Measurements from ENCODE around the gene DSCAML1.
A peak's percentile ranks its signal among the peaks of the same experiment; 100 is the strongest.

DSCAML1 gene

GRCh38 chr11:117523680-117524079, 273.3 kb downstream of the DSCAML1 start:
- peak overlapping the region; percentile 15 for H3K18ac ChIP-seq (ENCODE audit: low read length)
- no peaks in the 10 kb centered on the region for H3K79me1 ChIP-seq (ENCODE audit: low read depth, low read length)
- no peak overlapping the region for H4K8ac ChIP-seq (ENCODE audit: low read depth, low read length)
- H3K27ac ChIP-seq (replicated peaks; ENCODE audit: low read length), result no peak overlapping the region
- no peak overlapping the region for H2BK5ac ChIP-seq (ENCODE audit: low read length)
- H3K9me3 ChIP-seq (replicated peaks in 1 of 2; ENCODE audit: control insufficient read depth in 2 of 2, insufficient read depth in 1 of 2, low read depth in 1 of 2, low read length in 2 of 2), result no peaks in the 10 kb centered on the region
- no peak overlapping the region for H3K23ac ChIP-seq (ENCODE audit: low read depth, low read length, poor library complexity)
- no peak overlapping the region for H2BK120ac ChIP-seq (ENCODE audit: low read depth, low read length)
- H3K4me3 ChIP-seq (ENCODE audit: low read length in 2 of 2), result no peak overlapping the region
- no peak for DNase-seq (ENCODE audit: low spot score)
- H3K9ac ChIP-seq (ENCODE audit: low read depth, low read length, poor library complexity), result no peak overlapping the region
- no peak overlapping the region for H3K4ac ChIP-seq (ENCODE audit: low read length)
- no peak overlapping the region for H3K4me2 ChIP-seq (ENCODE audit: insufficient read depth, low read length, poor library complexity, severe bottlenecking)
- H3K36me3 ChIP-seq (replicated peaks in 1 of 2; ENCODE audit: control insufficient read depth in 2 of 2, insufficient read depth in 2 of 2, low read length in 2 of 2), result no peaks in the 10 kb centered on the region
- peaks cover 0 to 8% (median 4%) of the 10 kb centered on the region in 3 experiments for H3K27me3 ChIP-seq (ENCODE audit: control insufficient read depth in 3 of 3, insufficient read depth in 3 of 3, low read depth in 1 of 3, low read length in 3 of 3)
- no CpG with 5 or more reads among the region's 3 CpGs for WGBS, 2 donors (ENCODE audit: extremely low coverage in 2 of 2, insufficient read length in 2 of 2, insufficient replicate concordance in 1 of 2)
- H3K14ac ChIP-seq (ENCODE audit: low read length), result no peak overlapping the region
- no peak overlapping the region for H2AFZ ChIP-seq (ENCODE audit: low read length)
- H2BK15ac ChIP-seq (ENCODE audit: low read length), result no peak overlapping the region
- H3K4me1 ChIP-seq (ENCODE audit: control insufficient read depth in 2 of 2, insufficient read depth in 1 of 2, low read depth in 1 of 2, low read length in 2 of 2), result peaks cover 0 to 9% of the 10 kb centered on the region in 2 donors
- no peak overlapping the region for H2BK12ac ChIP-seq (ENCODE audit: low read length)
- no peak overlapping the region for H4K91ac ChIP-seq (ENCODE audit: low read depth, low read length, poor library complexity)
- no peak overlapping the region for H2AK5ac ChIP-seq (ENCODE audit: low read depth, low read length)

DNA sequence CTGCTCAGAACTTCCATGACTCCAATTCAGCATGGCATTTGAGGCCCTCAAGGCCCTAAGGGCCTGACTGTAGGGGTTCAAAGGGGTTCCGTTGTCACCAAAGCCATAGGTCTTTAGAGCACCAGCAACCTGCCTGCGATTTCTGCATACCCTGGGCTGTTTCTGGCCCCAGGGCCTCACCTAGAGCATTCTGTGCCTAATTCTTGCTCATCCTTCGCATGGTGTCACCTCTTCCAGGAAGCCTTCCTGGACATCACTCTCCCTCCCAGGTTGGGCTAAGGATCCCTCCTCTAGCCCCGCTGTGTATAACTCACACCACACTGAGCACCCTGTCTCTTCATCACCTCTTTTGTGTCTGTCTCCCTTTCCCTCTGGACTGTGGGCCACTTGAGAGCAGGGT, 275.0 kb downstream of the DSCAML1 start:
- Histone ChIP-seq H3K23ac (ENCODE audit: low read depth, low read length, poor library complexity) (peak overlapping the region; percentile 71), H2BK120ac (ENCODE audit: low read depth, low read length) (no peak overlapping the region), H4K91ac (ENCODE audit: low read depth, low read length, poor library complexity) (no peak overlapping the region), H3K4me3 (ENCODE audit: low read length in 2 of 2) (no peak overlapping the region), H2AFZ (ENCODE audit: low read length) (no peak overlapping the region), H3K27me3 (ENCODE audit: control insufficient read depth in 3 of 3, insufficient read depth in 3 of 3, low read depth in 1 of 3, low read length in 3 of 3) (peaks cover 0 to 16% (median 4%) of the 10 kb centered on the region in 3 experiments), H3K36me3 (replicated peaks in 1 of 2; ENCODE audit: control insufficient read depth in 2 of 2, insufficient read depth in 2 of 2, low read length in 2 of 2) (no peaks in the 10 kb centered on the region), H3K79me1 (ENCODE audit: low read depth, low read length) (no peaks in the 10 kb centered on the region), H4K8ac (ENCODE audit: low read depth, low read length) (no peak overlapping the region), H3K4me1 (ENCODE audit: control insufficient read depth in 2 of 2, insufficient read depth in 1 of 2, low read depth in 1 of 2, low read length in 2 of 2) (peaks cover 0 to 6% of the 10 kb centered on the region in 2 donors), H3K4me2 (ENCODE audit: insufficient read depth, low read length, poor library complexity, severe bottlenecking) (no peak overlapping the region), H2AK5ac (ENCODE audit: low read depth, low read length) (peak overlapping the region; percentile 89), H3K4ac (ENCODE audit: low read length) (no peak overlapping the region), H3K27ac (replicated peaks; ENCODE audit: low read length) (no peak overlapping the region), H2BK15ac (ENCODE audit: low read length) (no peak overlapping the region), H2BK12ac (ENCODE audit: low read length) (no peak overlapping the region), H3K18ac (ENCODE audit: low read length) (peak overlapping the region; percentile 70), H2BK5ac (ENCODE audit: low read length) (no peak overlapping the region), H3K9ac (ENCODE audit: low read depth, low read length, poor library complexity) (peak overlapping the region; percentile 54), H3K9me3 (replicated peaks in 1 of 2; ENCODE audit: control insufficient read depth in 2 of 2, insufficient read depth in 1 of 2, low read depth in 1 of 2, low read length in 2 of 2) (no peaks in the 10 kb centered on the region), H3K14ac (ENCODE audit: low read length) (no peak overlapping the region)
- no CpG with 5 or more reads among the region's 4 CpGs for WGBS, 2 donors (ENCODE audit: extremely low coverage in 2 of 2, insufficient read length in 2 of 2, insufficient replicate concordance in 1 of 2)
- no peak for DNase-seq (ENCODE audit: low spot score)

DNA sequence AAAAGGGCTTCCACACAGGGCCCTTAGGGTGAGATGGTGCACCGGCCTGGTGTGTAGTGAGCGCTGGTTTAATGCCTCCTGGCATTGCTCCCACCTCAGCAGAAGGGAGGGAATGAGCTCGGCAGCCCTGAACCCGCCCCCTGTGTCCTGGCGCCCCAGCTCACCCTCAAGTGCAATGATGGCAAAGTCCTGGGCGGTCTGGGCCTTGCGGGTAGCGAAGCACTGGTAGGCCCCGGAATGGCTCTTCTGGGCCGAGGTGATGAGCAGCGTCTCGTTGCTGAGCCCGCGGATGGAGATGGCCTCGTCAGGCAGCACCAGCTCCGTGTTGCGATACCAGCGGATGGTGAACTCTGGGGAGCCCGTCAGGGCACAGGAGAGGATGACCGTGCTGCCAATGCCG, 276.1 kb downstream of the DSCAML1 start:
- H3K14ac ChIP-seq (ENCODE audit: low read length), result peak overlapping the region; percentile 92
- H2BK15ac ChIP-seq (ENCODE audit: low read length), result no peak overlapping the region
- H2BK12ac ChIP-seq (ENCODE audit: low read length), result no peak overlapping the region
- no peak overlapping the region for H2BK120ac ChIP-seq (ENCODE audit: low read depth, low read length)
- H3K27ac ChIP-seq (replicated peaks; ENCODE audit: low read length), result no peak overlapping the region
- no peaks in the 10 kb centered on the region for H3K9me3 ChIP-seq (replicated peaks in 1 of 2; ENCODE audit: control insufficient read depth in 2 of 2, insufficient read depth in 1 of 2, low read depth in 1 of 2, low read length in 2 of 2)
- H3K4me2 ChIP-seq (ENCODE audit: insufficient read depth, low read length, poor library complexity, severe bottlenecking), result no peak overlapping the region
- DNase-seq (ENCODE audit: low spot score), result no peak
- H2AFZ ChIP-seq (ENCODE audit: low read length), result no peak overlapping the region
- H3K23ac ChIP-seq (ENCODE audit: low read depth, low read length, poor library complexity), result no peak overlapping the region
- H4K8ac ChIP-seq (ENCODE audit: low read depth, low read length), result no peak overlapping the region
- H2BK5ac ChIP-seq (ENCODE audit: low read length), result no peak overlapping the region
- H3K4me1 ChIP-seq (ENCODE audit: control insufficient read depth in 2 of 2, insufficient read depth in 1 of 2, low read depth in 1 of 2, low read length in 2 of 2), result peaks cover 0 to 6% of the 10 kb centered on the region in 2 donors
- H3K79me1 ChIP-seq (ENCODE audit: low read depth, low read length), result no peaks in the 10 kb centered on the region
- H3K18ac ChIP-seq (ENCODE audit: low read length), result peak overlapping the region; percentile 27
- no peaks in the 10 kb centered on the region for H3K36me3 ChIP-seq (replicated peaks in 1 of 2; ENCODE audit: control insufficient read depth in 2 of 2, insufficient read depth in 2 of 2, low read length in 2 of 2)
- no peak overlapping the region for H3K9ac ChIP-seq (ENCODE audit: low read depth, low read length, poor library complexity)
- no CpG with 5 or more reads among the region's 21 CpGs for WGBS, 2 donors (ENCODE audit: extremely low coverage in 2 of 2, insufficient read length in 2 of 2, insufficient replicate concordance in 1 of 2)
- no peak overlapping the region for H3K4me3 ChIP-seq (ENCODE audit: low read length in 2 of 2)
- H3K27me3 ChIP-seq (ENCODE audit: control insufficient read depth in 3 of 3, insufficient read depth in 3 of 3, low read depth in 1 of 3, low read length in 3 of 3), result peaks cover 0 to 20% (median 4%) of the 10 kb centered on the region in 3 experiments
- H2AK5ac ChIP-seq (ENCODE audit: low read depth, low read length), result peak overlapping the region; percentile 89
- no peak overlapping the region for H3K4ac ChIP-seq (ENCODE audit: low read length)
- no peak overlapping the region for H4K91ac ChIP-seq (ENCODE audit: low read depth, low read length, poor library complexity)

DNA sequence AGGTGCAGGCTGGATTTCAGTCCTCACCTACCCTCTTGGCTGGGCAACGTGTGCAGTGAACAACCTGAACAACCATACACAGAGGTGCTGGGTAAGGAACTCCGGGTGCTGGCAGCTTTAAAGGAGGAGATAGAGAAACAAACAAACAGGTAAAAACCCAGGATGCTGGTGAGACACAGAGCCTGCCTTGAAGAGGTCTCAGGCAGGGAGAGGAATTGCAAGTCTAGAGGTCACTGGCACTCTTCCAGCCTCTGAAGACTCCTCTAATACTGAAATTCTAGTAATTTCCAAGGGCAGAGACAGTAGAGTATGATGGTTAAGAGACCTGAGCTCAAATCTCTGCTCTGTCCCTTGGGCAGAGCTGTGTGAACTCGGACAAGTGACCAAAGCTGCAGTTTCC, 276.8 kb downstream of the DSCAML1 start:
- peak overlapping the region; percentile 39 for H3K14ac ChIP-seq (ENCODE audit: low read length)
- H4K91ac ChIP-seq (ENCODE audit: low read depth, low read length, poor library complexity), result no peak overlapping the region
- H3K4ac ChIP-seq (ENCODE audit: low read length), result no peak overlapping the region
- H3K27me3 ChIP-seq (ENCODE audit: control insufficient read depth in 3 of 3, insufficient read depth in 3 of 3, low read depth in 1 of 3, low read length in 3 of 3), result peaks cover 0 to 20% (median 4%) of the 10 kb centered on the region in 3 experiments
- no peak overlapping the region for H3K4me2 ChIP-seq (ENCODE audit: insufficient read depth, low read length, poor library complexity, severe bottlenecking)
- H2AK5ac ChIP-seq (ENCODE audit: low read depth, low read length), result peak overlapping the region; percentile 41
- H2BK5ac ChIP-seq (ENCODE audit: low read length), result no peak overlapping the region
- no peak overlapping the region for H2AFZ ChIP-seq (ENCODE audit: low read length)
- H4K8ac ChIP-seq (ENCODE audit: low read depth, low read length), result no peak overlapping the region
- H3K9ac ChIP-seq (ENCODE audit: low read depth, low read length, poor library complexity), result peak overlapping the region; percentile 34
- H3K27ac ChIP-seq (replicated peaks; ENCODE audit: low read length), result no peak overlapping the region
- H2BK120ac ChIP-seq (ENCODE audit: low read depth, low read length), result no peak overlapping the region
- H3K23ac ChIP-seq (ENCODE audit: low read depth, low read length, poor library complexity), result no peak overlapping the region
- DNase-seq (ENCODE audit: low spot score), result no peak
- H3K18ac ChIP-seq (ENCODE audit: low read length), result peak overlapping the region; percentile 71
- no peaks in the 10 kb centered on the region for H3K79me1 ChIP-seq (ENCODE audit: low read depth, low read length)
- no peak overlapping the region for H3K4me3 ChIP-seq (ENCODE audit: low read length in 2 of 2)
- no peaks in the 10 kb centered on the region for H3K9me3 ChIP-seq (replicated peaks in 1 of 2; ENCODE audit: control insufficient read depth in 2 of 2, insufficient read depth in 1 of 2, low read depth in 1 of 2, low read length in 2 of 2)
- peak overlapping the region; percentile 53 for H2BK12ac ChIP-seq (ENCODE audit: low read length)
- WGBS, 2 donors (ENCODE audit: extremely low coverage in 2 of 2, insufficient read length in 2 of 2, insufficient replicate concordance in 1 of 2), result no CpG with 5 or more reads among the region's 3 CpGs
- peaks cover 0 to 6% of the 10 kb centered on the region in 2 donors for H3K4me1 ChIP-seq (ENCODE audit: control insufficient read depth in 2 of 2, insufficient read depth in 1 of 2, low read depth in 1 of 2, low read length in 2 of 2)
- H3K36me3 ChIP-seq (replicated peaks in 1 of 2; ENCODE audit: control insufficient read depth in 2 of 2, insufficient read depth in 2 of 2, low read length in 2 of 2), result no peaks in the 10 kb centered on the region
- no peak overlapping the region for H2BK15ac ChIP-seq (ENCODE audit: low read length)
